Frontal cortex (tissue), 4 donors: ENCODE measurements around the gene DEPDC7. TPM values are rescaled to one million over a fixed set of nuclear protein-coding genes. Genes with fewer than 3 reads are reported as not detected.
"Not testable (repeated sequence)": the region's sequence is repeated elsewhere in the genome, so short reads cannot be mapped to it uniquely, and the experiment has no call there.

Experiments used
- DNase-seq, 2 donors: peaks; one replicate each; pipeline ENCODE4 v3.0.0; 2012; ENCODE audit warnings: low spot score in 2 of 2
- FAIRE-seq: peaks from 2 replicates; lab custom pipeline; 2012; peaks lifted over from hg19 to GRCh38; lab: Jason Lieb, UNC
- total RNA-seq: library from RNA; depleted of rRNA; stranded (reverse); fragments of >200 nt; gene quantifications from one replicate; pipeline ENCODE4 v1.2.3, GENCODE V29; 2014
- donor health status: control.
- donor health status: control.
- donor health status: control.

Gene DEPDC7
- 1.6 TPM for total RNA-seq

- DNase-seq (peak; percentile 90), FAIRE-seq (no peak)
Measured at GRCh38 chr11:33015621-33016551, at the start of gene DEPDC7. Gene DEPDC7 (plus strand): TSS chr11:33015878. CDS start chr11:33015956, 78 bp downstream.

GRCh38 chr11:32968541-32968940 is 47.1 kb upstream of the DEPDC7 start:
- no peak for FAIRE-seq
- no peak for DNase-seq

DNA sequence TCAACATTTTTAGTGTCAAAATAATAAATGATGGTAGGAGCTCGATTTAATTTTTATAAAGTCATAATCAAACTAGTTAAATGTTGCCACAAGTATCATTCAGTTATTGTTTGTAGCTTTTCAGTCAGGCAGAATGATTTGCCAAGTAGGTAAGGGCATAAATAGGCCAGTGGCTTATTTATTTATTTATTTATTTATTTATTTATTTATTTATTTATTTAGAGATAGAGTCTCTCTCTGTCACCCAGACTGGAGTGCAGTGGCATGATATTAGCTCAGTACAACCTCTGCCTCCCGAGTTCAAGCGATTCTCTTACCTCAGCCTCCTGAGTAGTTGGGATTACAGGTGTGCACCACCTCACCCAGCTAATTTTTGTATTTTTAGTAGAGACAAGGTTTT is 43.4 kb upstream of the DEPDC7 start:
- not testable (repeated sequence) for DNase-seq, FAIRE-seq

DNA sequence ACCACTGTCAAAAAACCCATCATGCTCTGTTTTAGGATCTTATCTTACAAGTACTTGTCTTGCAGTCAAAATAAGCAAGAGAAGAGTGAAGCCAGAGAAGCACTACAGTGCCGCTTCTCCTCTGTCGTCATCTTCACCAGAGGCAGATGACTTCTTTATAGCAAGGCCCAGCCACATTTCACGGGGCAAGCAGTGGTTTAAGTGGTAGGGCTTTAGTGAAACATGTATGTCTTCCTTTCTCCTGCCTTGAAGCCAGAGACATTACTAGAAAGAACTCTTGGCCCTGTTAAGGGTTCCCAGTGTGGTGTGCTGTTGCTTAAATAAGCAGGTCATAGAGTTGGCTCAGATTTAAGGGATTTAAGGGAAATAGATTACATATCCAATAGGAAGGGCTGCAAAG is 42.9 kb upstream of the DEPDC7 start:
- no peak for FAIRE-seq
- no peak for DNase-seq

GRCh38 chr11:32982626-32983025 is 33.1 kb upstream of the DEPDC7 start:
- FAIRE-seq, result no peak
- no peak for DNase-seq

DNA sequence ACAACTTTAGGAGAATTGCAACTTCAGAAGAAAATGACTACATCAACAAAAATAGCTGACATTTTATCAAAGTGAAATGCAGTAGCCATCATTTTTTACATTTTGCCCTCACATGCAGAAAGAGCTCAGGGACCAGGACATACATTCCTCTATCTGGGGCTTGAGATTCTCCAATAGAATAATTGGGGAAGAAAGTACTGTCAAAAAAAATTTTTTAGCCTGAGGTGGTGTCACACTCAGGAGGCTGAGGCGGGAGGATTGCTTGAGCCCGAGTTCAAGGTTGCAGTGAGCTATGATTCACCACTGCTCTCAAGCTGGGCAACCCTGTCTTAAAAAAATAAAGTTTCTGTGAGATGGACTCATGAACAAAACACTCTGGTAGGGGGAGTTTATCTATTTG is 32.2 kb upstream of the DEPDC7 start:
- FAIRE-seq, result no peak
- no peak for DNase-seq

- FAIRE-seq, result no peak
- DNase-seq, result no peak
Measured at GRCh38 chr11:32985600-32985999, 30.1 kb upstream of the DEPDC7 start.

- FAIRE-seq, result no peak
- no peak for DNase-seq
Measured at GRCh38 chr11:32987851-32988250, 27.8 kb upstream of the DEPDC7 start.

DNA sequence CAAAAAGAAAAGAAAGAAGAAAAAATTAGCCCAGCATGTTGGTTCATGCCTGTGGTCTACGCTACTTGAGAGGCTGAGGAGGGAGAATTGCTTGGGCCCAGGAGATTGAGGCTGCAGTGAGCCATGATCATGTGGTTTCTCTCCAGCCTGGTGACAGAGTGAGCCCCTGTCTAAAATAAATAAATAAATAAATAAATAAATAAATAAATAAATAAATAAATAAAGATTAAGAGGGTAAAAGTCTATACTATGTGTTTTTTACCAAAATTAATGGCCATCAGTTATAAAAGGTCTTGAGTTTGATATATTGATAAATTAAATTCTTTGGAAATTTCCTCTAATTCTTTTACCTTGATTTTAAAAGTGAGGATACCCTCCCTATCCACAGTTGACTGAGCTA is 25.2 kb upstream of the DEPDC7 start:
- FAIRE-seq, result no peak
- DNase-seq, result no peak

- no peak for FAIRE-seq
- no peak for DNase-seq
Measured at GRCh38 chr11:32991427-32991826, 24.3 kb upstream of the DEPDC7 start.

- FAIRE-seq, result no peak
- no peak for DNase-seq
Measured at GRCh38 chr11:32991898-32992297, 23.8 kb upstream of the DEPDC7 start.

- FAIRE-seq, result no peak
Measured at GRCh38 chr11:33000181-33000580, 15.5 kb upstream of the DEPDC7 start.

GRCh38 chr11:33001281-33001680 is 14.4 kb upstream of the DEPDC7 start:
- DNase-seq (no peak), FAIRE-seq (no peak)

More at GRCh38 chr11:33000181-33000580, 15.5 kb upstream of the DEPDC7 start:
- DNase-seq, result no peak

- FAIRE-seq (no peak), DNase-seq (no peak)
Measured at GRCh38 chr11:33001751-33002542, 13.7 kb upstream of the DEPDC7 start.

GRCh38 chr11:33005175-33005574 is 10.5 kb upstream of the DEPDC7 start:
- DNase-seq (no peak), FAIRE-seq (no peak)

- FAIRE-seq, result no peak
Measured at GRCh38 chr11:33006010-33006409, 9.7 kb upstream of the DEPDC7 start.

DNA sequence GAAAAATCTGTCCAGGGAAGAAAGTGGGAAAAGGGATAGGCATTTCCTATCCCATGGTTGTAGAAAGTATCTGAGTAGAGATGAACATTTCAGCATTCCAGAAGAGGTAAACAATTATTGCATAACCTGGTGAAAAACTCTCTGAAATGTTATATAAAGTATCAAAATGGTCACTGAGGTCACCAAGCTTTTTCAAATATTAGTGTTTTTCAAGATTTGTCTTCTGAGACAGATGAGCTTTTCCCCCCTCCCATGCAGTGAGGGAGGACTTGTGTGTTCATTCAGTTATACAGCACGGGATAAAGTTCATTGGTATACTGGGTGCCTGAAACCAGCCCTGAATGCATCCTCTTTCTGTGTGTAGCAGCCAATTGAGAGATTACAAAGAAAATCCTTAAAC is 1.9 kb upstream of the DEPDC7 start:
- FAIRE-seq, result no peak
- DNase-seq, result no peak

More at GRCh38 chr11:33006010-33006409, 9.7 kb upstream of the DEPDC7 start:
- DNase-seq, result no peak

GRCh38 chr11:33016654-33017053 is 976 bp downstream of the DEPDC7 start:
- DNase-seq, result no peak
- no peak for FAIRE-seq

DNA sequence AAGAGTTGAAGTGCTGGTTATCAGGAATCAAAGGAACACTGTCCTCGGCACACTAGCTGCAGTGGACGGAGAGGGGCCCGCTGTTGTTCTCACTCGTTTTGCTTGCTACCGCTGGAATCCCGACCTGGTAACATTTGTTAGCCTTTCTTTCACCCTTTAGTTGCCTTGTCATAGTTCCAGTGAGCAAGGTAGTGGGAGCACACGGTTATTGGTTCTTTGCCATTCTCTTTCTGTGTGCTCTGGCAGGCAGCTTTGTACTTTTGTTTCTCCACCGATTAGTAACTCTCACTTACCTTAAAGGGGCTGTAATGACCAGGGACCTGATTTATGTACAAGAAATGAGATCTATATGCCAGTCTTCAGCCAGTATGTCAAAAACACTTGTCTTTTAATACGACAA is 1.8 kb downstream of the DEPDC7 start:
- no peak for DNase-seq
- no peak for FAIRE-seq

DNA sequence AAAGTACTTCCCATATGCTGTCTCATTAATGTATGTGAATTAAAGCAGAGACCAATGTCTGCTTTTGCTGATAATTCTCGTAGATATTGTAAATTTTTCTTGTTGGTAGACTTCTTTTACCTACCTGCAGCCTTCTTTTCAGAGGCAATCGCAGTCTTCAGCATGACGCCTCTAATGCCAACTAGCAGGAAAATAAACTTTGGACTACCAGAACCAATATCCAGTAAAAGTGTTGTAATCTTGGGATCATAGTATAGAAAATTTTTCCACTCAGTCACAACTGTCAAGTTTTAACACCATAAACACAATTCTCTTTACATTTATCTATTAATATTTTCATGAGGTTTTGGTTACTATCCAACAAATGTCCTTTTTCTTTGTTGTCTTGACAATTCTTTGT is 2.3 kb downstream of the DEPDC7 start:
- FAIRE-seq (no peak), DNase-seq (no peak)

GRCh38 chr11:33018840-33019239 is 3.2 kb downstream of the DEPDC7 start:
- FAIRE-seq, result no peak
- DNase-seq, result no peak
